ENCODE results near the gene RCCD1. TPM values are rescaled to one million over a fixed set of nuclear protein-coding genes. Genes with fewer than 3 reads are reported as not detected.

The RCCD1 gene
- total and polyA plus RNA-seq, 4 donors, result 3.6 to 13.3 (median 4.3) TPM

- H3K27me3 ChIP-seq (ENCODE audit: control insufficient read depth in 4 of 4, insufficient read depth in 4 of 4, low read length in 3 of 4), result no peaks in the 10 kb centered on the region
- TF ChIP-seq REST (IDR thresholded peaks at IDR 0.05) (no peak), SP1 (IDR thresholded peaks at IDR 0.05) (no peak), FOXA2 (IDR thresholded peaks at IDR 0.05) (no peak), MAX (IDR thresholded peaks at IDR 0.05) (no peak)
- H3K9me3 ChIP-seq (ENCODE audit: control insufficient read depth in 4 of 4, low read length in 3 of 4), result no peaks in the 10 kb centered on the region
- no peak for DNase-seq (ENCODE audit: low spot score)
- H3K4me1 ChIP-seq (ENCODE audit: control insufficient read depth in 4 of 4, insufficient read depth in 4 of 4, low read length in 3 of 4), result no peaks in the 10 kb centered on the region
- no peak overlapping the region for H3K27ac ChIP-seq (ENCODE audit: low read depth in 1 of 2, low read length in 2 of 2)
- peaks cover 46 to 88% (median 70%) of the 10 kb centered on the region in 4 donors for H3K36me3 ChIP-seq (ENCODE audit: control insufficient read depth in 4 of 4, insufficient read depth in 3 of 4, low read depth in 1 of 4, low read length in 3 of 4)
- no peak overlapping the region for H3K4me3 ChIP-seq (ENCODE audit: low read depth in 1 of 3, low read length in 3 of 3)
- H3K9ac ChIP-seq (ENCODE audit: low read depth in 1 of 2, low read length in 2 of 2), result no peak overlapping the region
- WGBS, result 97% methylated on average over 24 of the region's 24 CpGs
These were observed 44.0 kb upstream of the RCCD1 start for GRCh38 chr15:90910441-90911301.

- Histone ChIP-seq H3K4me3 (ENCODE audit: low read depth in 1 of 3, low read length in 3 of 3) (no peak overlapping the region), H3K36me3 (ENCODE audit: control insufficient read depth in 4 of 4, insufficient read depth in 3 of 4, low read depth in 1 of 4, low read length in 3 of 4) (peaks cover 44 to 88% (median 64%) of the 10 kb centered on the region in 4 donors), H3K9me3 (ENCODE audit: control insufficient read depth in 4 of 4, low read length in 3 of 4) (no peaks in the 10 kb centered on the region), H3K4me1 (ENCODE audit: control insufficient read depth in 4 of 4, insufficient read depth in 4 of 4, low read length in 3 of 4) (no peaks in the 10 kb centered on the region), H3K27ac (ENCODE audit: low read depth in 1 of 2, low read length in 2 of 2) (no peak overlapping the region), H3K27me3 (ENCODE audit: control insufficient read depth in 4 of 4, insufficient read depth in 4 of 4, low read length in 3 of 4) (no peaks in the 10 kb centered on the region), H3K9ac (ENCODE audit: low read depth in 1 of 2, low read length in 2 of 2) (no peak overlapping the region)
- TF ChIP-seq NR2F2 (IDR thresholded peaks at IDR 0.05) (no peak), FOXA1 (IDR thresholded peaks at IDR 0.05) (no peak), FOXA2 (IDR thresholded peaks at IDR 0.05) (no peak), TAF1 (conservative IDR thresholded peaks at IDR 0.05) (no peak), SP1 (IDR thresholded peaks at IDR 0.05) (no peak), MAX (IDR thresholded peaks at IDR 0.05) (no peak), ATF3 (IDR thresholded peaks at IDR 0.05) (no peak), RAD21 (IDR thresholded peaks at IDR 0.05) (no peak), GABPA (IDR thresholded peaks at IDR 0.05 in 1 of 2, conservative IDR thresholded peaks at IDR 0.05 in 1 of 2) (no peak)
- DNase-seq (ENCODE audit: low spot score), result no peak
- 96% methylated on average over 19 of the region's 19 CpGs for WGBS
These were observed 43.4 kb upstream of the RCCD1 start for GRCh38 chr15:90911302-90911623.

GRCh38 chr15:90911906-90912769, 42.5 kb upstream of the RCCD1 start:
- Histone ChIP-seq H3K9me3 (ENCODE audit: control insufficient read depth in 4 of 4, low read length in 3 of 4) (no peaks in the 10 kb centered on the region), H3K4me1 (ENCODE audit: control insufficient read depth in 4 of 4, insufficient read depth in 4 of 4, low read length in 3 of 4) (no peaks in the 10 kb centered on the region), H3K27me3 (ENCODE audit: control insufficient read depth in 4 of 4, insufficient read depth in 4 of 4, low read length in 3 of 4) (no peaks in the 10 kb centered on the region), H3K9ac (ENCODE audit: low read depth in 1 of 2, low read length in 2 of 2) (no peak overlapping the region), H3K36me3 (ENCODE audit: control insufficient read depth in 4 of 4, insufficient read depth in 3 of 4, low read depth in 1 of 4, low read length in 3 of 4) (peaks cover 35 to 88% (median 63%) of the 10 kb centered on the region in 4 donors), H3K27ac (ENCODE audit: low read depth in 1 of 2, low read length in 2 of 2) (no peak overlapping the region), H3K4me3 (ENCODE audit: low read depth in 1 of 3, low read length in 3 of 3) (no peak overlapping the region)
- no peak for DNase-seq (ENCODE audit: low spot score)
- TF ChIP-seq REST (IDR thresholded peaks at IDR 0.05), result no peak
- TF ChIP-seq RAD21 (IDR thresholded peaks at IDR 0.05), result no peak
- no peak for TF ChIP-seq YY1 (IDR thresholded peaks at IDR 0.05)
- TF ChIP-seq ATF3 (IDR thresholded peaks at IDR 0.05), result no peak
- no peak for TF ChIP-seq RXRA (IDR thresholded peaks at IDR 0.05)
- no peak for TF ChIP-seq FOXA2 (IDR thresholded peaks at IDR 0.05)
- TF ChIP-seq EGR1 (IDR thresholded peaks at IDR 0.05; ENCODE audit: low read depth in 2 of 2), result no peak
- no peak for TF ChIP-seq HNF4A (conservative IDR thresholded peaks at IDR 0.05)
- TF ChIP-seq GABPA (IDR thresholded peaks at IDR 0.05 in 1 of 2, conservative IDR thresholded peaks at IDR 0.05 in 1 of 2), result no peak
- TF ChIP-seq SP1 (IDR thresholded peaks at IDR 0.05), result no peak
- TF ChIP-seq NR2F2 (IDR thresholded peaks at IDR 0.05), result no peak
- TF ChIP-seq FOXA1 (IDR thresholded peaks at IDR 0.05), result no peak
- no peak for TF ChIP-seq MAX (IDR thresholded peaks at IDR 0.05)
- TF ChIP-seq JUND (IDR thresholded peaks at IDR 0.05), result no peak
- 94% methylated on average over 30 of the region's 30 CpGs for WGBS
